ENCODE measurements around the gene SLC2A4RG. TPM values are rescaled to one million over a fixed set of nuclear protein-coding genes. Genes with fewer than 3 reads are reported as not detected.

The SLC2A4RG gene
- total and polyA plus RNA-seq, 2 of the 13 experiments (the other 11 are each of a cell fraction or from before 2014, with no cell fraction given): 91.4 to 95.9 TPM

GRCh38 chr20:63745961-63746731 lies 6.6 kb downstream of the SLC2A4RG start (continued):
- TF ChIP-seq ETV6 (CRISPR knock-in tag; conservative IDR thresholded peaks at IDR 0.05): no peak; the same call in 1 of the 2 replicates
- TF ChIP-seq ZNF616 (CRISPR knock-in tag; IDR thresholded peaks at IDR 0.05; ENCODE audit: low read depth): no peak; the same call in 1 of the 2 replicates
- peak; percentile 32 for TF ChIP-seq IKZF4 (CRISPR knock-in tag; IDR thresholded peaks at IDR 0.05; ENCODE audit: borderline replicate concordance, low read depth, not compliant biosample characterization)
- TF ChIP-seq, protein P1, sequence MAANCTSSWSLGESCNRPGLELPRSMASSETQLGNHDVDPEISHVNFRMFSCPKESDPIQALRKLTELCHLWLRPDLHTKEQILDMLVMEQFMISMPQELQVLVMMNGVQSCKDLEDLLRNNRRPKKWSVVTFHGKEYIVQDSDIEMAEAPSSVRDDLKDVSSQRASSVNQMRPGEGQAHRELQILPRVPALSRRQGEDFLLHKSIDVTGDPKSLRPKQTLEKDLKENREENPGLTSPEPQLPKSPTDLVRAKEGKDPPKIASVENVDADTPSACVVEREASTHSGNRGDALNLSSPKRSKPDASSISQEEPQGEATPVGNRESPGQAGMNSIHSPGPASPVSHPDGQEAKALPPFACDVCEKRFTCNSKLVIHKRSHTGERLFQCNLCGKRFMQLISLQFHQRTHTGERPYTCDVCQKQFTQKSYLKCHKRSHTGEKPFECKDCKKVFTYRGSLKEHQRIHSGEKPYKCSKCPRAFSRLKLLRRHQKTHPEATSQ (CRISPR knock-in tag; IDR thresholded peaks at IDR 0.05; ENCODE audit: borderline replicate concordance): no peak
- 0 out of 2 replicates have a peak, but pooled peaks have one; percentile 23 for TF ChIP-seq ZSCAN25 (CRISPR knock-in tag; IDR thresholded peaks at IDR 0.05)
- TF ChIP-seq ZNF513 (CRISPR knock-in tag; conservative IDR thresholded peaks at IDR 0.05): no peak
- no peak for TF ChIP-seq HOXA7 (CRISPR knock-in tag; IDR thresholded peaks at IDR 0.05)
- no peak for TF ChIP-seq ADNP (CRISPR knock-in tag; IDR thresholded peaks at IDR 0.05)
- no peak for TF ChIP-seq HCFC1 (IDR thresholded peaks at IDR 0.05; ENCODE audit: low read depth, low read length)
- TF ChIP-seq, protein P2, sequence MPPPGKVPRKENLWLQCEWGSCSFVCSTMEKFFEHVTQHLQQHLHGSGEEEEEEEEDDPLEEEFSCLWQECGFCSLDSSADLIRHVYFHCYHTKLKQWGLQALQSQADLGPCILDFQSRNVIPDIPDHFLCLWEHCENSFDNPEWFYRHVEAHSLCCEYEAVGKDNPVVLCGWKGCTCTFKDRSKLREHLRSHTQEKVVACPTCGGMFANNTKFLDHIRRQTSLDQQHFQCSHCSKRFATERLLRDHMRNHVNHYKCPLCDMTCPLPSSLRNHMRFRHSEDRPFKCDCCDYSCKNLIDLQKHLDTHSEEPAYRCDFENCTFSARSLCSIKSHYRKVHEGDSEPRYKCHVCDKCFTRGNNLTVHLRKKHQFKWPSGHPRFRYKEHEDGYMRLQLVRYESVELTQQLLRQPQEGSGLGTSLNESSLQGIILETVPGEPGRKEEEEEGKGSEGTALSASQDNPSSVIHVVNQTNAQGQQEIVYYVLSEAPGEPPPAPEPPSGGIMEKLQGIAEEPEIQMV (CRISPR knock-in tag; IDR thresholded peaks at IDR 0.05; ENCODE audit: low read depth): no peak
- no peak for TF ChIP-seq ZNF563 (CRISPR knock-in tag; IDR thresholded peaks at IDR 0.05)
- TF ChIP-seq SMC3 (IDR thresholded peaks at IDR 0.05; ENCODE audit: low read length): no peak
- TF ChIP-seq, protein P3, sequence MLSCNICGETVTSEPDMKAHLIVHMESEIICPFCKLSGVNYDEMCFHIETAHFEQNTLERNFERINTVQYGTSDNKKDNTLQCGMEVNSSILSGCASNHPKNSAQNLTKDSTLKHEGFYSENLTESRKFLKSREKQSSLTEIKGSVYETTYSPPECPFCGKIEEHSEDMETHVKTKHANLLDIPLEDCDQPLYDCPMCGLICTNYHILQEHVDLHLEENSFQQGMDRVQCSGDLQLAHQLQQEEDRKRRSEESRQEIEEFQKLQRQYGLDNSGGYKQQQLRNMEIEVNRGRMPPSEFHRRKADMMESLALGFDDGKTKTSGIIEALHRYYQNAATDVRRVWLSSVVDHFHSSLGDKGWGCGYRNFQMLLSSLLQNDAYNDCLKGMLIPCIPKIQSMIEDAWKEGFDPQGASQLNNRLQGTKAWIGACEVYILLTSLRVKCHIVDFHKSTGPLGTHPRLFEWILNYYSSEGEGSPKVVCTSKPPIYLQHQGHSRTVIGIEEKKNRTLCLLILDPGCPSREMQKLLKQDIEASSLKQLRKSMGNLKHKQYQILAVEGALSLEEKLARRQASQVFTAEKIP (CRISPR knock-in tag; IDR thresholded peaks at IDR 0.05; ENCODE audit: borderline replicate concordance): no peak
- TF ChIP-seq, protein P4, sequence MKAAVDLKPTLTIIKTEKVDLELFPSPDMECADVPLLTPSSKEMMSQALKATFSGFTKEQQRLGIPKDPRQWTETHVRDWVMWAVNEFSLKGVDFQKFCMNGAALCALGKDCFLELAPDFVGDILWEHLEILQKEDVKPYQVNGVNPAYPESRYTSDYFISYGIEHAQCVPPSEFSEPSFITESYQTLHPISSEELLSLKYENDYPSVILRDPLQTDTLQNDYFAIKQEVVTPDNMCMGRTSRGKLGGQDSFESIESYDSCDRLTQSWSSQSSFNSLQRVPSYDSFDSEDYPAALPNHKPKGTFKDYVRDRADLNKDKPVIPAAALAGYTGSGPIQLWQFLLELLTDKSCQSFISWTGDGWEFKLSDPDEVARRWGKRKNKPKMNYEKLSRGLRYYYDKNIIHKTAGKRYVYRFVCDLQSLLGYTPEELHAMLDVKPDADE (CRISPR knock-in tag; IDR thresholded peaks at IDR 0.05): no peak
- 0 out of 2 replicates have a peak, but pooled peaks have one; percentile 37 for TF ChIP-seq ZNF317 (CRISPR knock-in tag; IDR thresholded peaks at IDR 0.05)
- no peak for TF ChIP-seq KLF6 (CRISPR knock-in tag; IDR thresholded peaks at IDR 0.05)
- TF ChIP-seq LRRFIP1 (CRISPR knock-in tag; conservative IDR thresholded peaks at IDR 0.05): no peak
- no peak for TF ChIP-seq CEBPG (CRISPR knock-in tag; IDR thresholded peaks at IDR 0.05)
- no peak for TF ChIP-seq ZNF510 (CRISPR knock-in tag; IDR thresholded peaks at IDR 0.05; ENCODE audit: low read depth)

All from HepG2 (cell line).